HEK293T (cell line): ENCODE measurements around the gene PGBD1.

ENCODE experiments used
- CTCF ChIA-PET: fragments of 350-600 bp; formaldehyde crosslinking; extraction: SDS; loops from one replicate; lab custom pipeline; 2021; ENCODE audit warnings: antibody characterized with exemption, inconsistent platforms; lab: Yijun Ruan, JAX
- POLR2A ChIA-PET: fragments of 350-600 bp; formaldehyde crosslinking; extraction: SDS; loops from one replicate; lab custom pipeline; 2020; ENCODE audit warnings: antibody characterized with exemption, inconsistent platforms; lab: Yijun Ruan, JAX
- DNase-seq: peaks from one replicate; pipeline ENCODE4 v3.0.0; 2012; ENCODE audit warnings: mixed read lengths; ENCODE audit errors: extremely low spot score
- ARNT ChIP-seq: fragments of 450-650 bp; IDR thresholded peaks from 2 replicates; pipeline ENCODE4 v1.6.1; 2017; ENCODE audit warnings: mild to moderate bottlenecking
- BHLHE40 ChIP-seq: fragments of 450-650 bp; IDR thresholded peaks from 2 replicates; pipeline ENCODE4 v1.6.1; 2016; ENCODE audit warnings: mild to moderate bottlenecking, moderate library complexity, borderline replicate concordance
- CTBP1 ChIP-seq: fragments of 450-650 bp; IDR thresholded peaks from 2 replicates; pipeline ENCODE4 v1.6.1; 2016; ENCODE audit warnings: borderline replicate concordance
- ELF4 ChIP-seq: fragments of 450-650 bp; IDR thresholded peaks from 2 replicates; pipeline ENCODE4 v1.6.1; 2017; ENCODE audit warnings: antibody characterized with exemption
- FOXA1 ChIP-seq: fragments of 450-650 bp; IDR thresholded peaks from 2 replicates; pipeline ENCODE4 v1.6.1; 2016; ENCODE audit warnings: mild to moderate bottlenecking
- FOXK2 ChIP-seq: fragments of 450-650 bp; IDR thresholded peaks from 2 replicates; pipeline ENCODE4 v1.6.1; 2016; ENCODE audit warnings: mild to moderate bottlenecking
- FOXM1 ChIP-seq: fragments of 450-650 bp; IDR thresholded peaks from 2 replicates; pipeline ENCODE4 v1.6.1; 2017; ENCODE audit warnings: mild to moderate bottlenecking, borderline replicate concordance
- HDGF ChIP-seq: fragments of 450-650 bp; IDR thresholded peaks from 2 replicates; pipeline ENCODE4 v1.6.1; 2017; ENCODE audit warnings: antibody characterized with exemption, borderline replicate concordance
- L3MBTL2 ChIP-seq: fragments of 450-650 bp; conservative IDR thresholded peaks from 2 replicates; pipeline ENCODE4 v1.6.1; 2016; ENCODE audit warnings: mild to moderate bottlenecking
- LEF1 ChIP-seq: fragments of 450-650 bp; IDR thresholded peaks from 2 replicates; pipeline ENCODE4 v1.6.1; 2017; ENCODE audit warnings: mild to moderate bottlenecking, borderline replicate concordance
- NFRKB ChIP-seq: fragments of 450-650 bp; IDR thresholded peaks from 2 replicates; pipeline ENCODE4 v1.6.1; 2016; ENCODE audit warnings: mild to moderate bottlenecking, moderate library complexity
- PKNOX1 ChIP-seq: fragments of 450-650 bp; IDR thresholded peaks from 2 replicates; pipeline ENCODE4 v1.6.1; 2016
- SP1 ChIP-seq: fragments of 450-650 bp; IDR thresholded peaks from 2 replicates; pipeline ENCODE4 v1.6.1; 2017
- SUZ12 ChIP-seq: fragments of 450-650 bp; IDR thresholded peaks from 2 replicates; pipeline ENCODE4 v1.6.1; 2016; ENCODE audit warnings: mild to moderate bottlenecking
- TARDBP ChIP-seq: fragments of 450-650 bp; IDR thresholded peaks from 2 replicates; pipeline ENCODE4 v1.6.1; 2016
- ZNF384 ChIP-seq: fragments of 450-650 bp; IDR thresholded peaks from 2 replicates; pipeline ENCODE4 v1.6.1; 2016

Gene PGBD1

GRCh38 chr6:28248916-28249315, 32.5 kb upstream of the PGBD1 start:
- ChIA-PET POLR2A (interaction anchor here (1.2 to 6.3 kb wide), 3 partner anchors 18 to 112 kb away, joined by 3 to 100 read pairs (median 3); partner anchors contain the start of gene ZSCAN26), CTCF (no interaction called here)
- TF ChIP-seq L3MBTL2 (no peak), FOXA1 (no peak), TARDBP (no peak), ELF4 (no peak), LEF1 (no peak), CTBP1 (no peak), HDGF (no peak), NFRKB (no peak), FOXK2 (no peak), PKNOX1 (no peak), ARNT (no peak), FOXM1 (no peak), ZNF384 (no peak), SUZ12 (no peak), SP1 (no peak), BHLHE40 (no peak)
- no peak for DNase-seq

- ChIA-PET POLR2A (interaction anchor here (1.0 to 6.3 kb wide), 2 partner anchors 16 to 113 kb away, joined by 3 to 100 read pairs; partner anchors contain the start of gene ZSCAN26), CTCF (no interaction called here)
Observed at GRCh38 chr6:28250747-28251146, 30.6 kb upstream of the PGBD1 start.

DNA sequence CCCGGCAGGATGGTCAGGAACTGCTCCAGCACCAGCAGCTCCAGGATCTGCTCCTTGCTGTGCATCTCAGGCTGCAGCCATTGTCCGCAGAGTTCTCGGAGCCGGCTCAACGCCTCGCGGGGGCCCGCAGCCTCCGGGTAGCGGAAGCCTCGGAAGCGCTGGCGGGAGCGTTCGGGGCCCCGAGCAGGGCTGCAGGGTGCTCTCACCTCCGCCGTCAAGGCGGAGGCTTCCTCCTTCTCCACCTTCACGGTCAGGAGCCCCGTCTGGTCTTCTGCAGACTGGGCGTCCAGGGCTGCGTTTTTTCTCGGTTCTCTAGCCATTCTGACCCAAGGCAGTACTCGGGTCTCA, 29.7 kb upstream of the PGBD1 start:
- DNase-seq: peak; percentile 35

More at GRCh38 chr6:28250747-28251146, 30.6 kb upstream of the PGBD1 start:
- no peak for DNase-seq
- TF ChIP-seq BHLHE40 (no peak), FOXA1 (no peak), LEF1 (no peak), ARNT (no peak), ELF4 (no peak), CTBP1 (no peak), ZNF384 (no peak), FOXK2 (no peak), HDGF (no peak), SUZ12 (no peak), NFRKB (no peak), PKNOX1 (no peak), TARDBP (no peak), FOXM1 (no peak), L3MBTL2 (no peak), SP1 (no peak)

GRCh38 chr6:28252009-28252975, 29.1 kb upstream of the PGBD1 start, which contains the start of gene ZKSCAN4:
TSS of gene ZKSCAN4 (minus strand) at chr6:28252269. CDS start at chr6:28251980, 289 bp downstream.
- CTCF ChIA-PET: no interaction called here
- TF ChIP-seq ZNF384 (no peak), SUZ12 (no peak), ELF4 (peak; percentile 78), L3MBTL2 (0 out of 2 replicates have a peak, but pooled peaks have one; percentile 10), CTBP1 (peak; percentile 71), FOXK2 (no peak), LEF1 (no peak), PKNOX1 (peak; percentile 50), NFRKB (peak; percentile 84), SP1 (no peak), FOXM1 (peak; percentile 74; the same call in 1 of the 2 replicates), ARNT (peak; percentile 81), FOXA1 (no peak)
- peak; percentile 88 for DNase-seq
- POLR2A ChIA-PET: interaction anchor here (0.6 to 6.3 kb wide), 24 partner anchors 8 to 359 kb away, joined by 3 to 100 read pairs (median 4); partner anchors contain the start of genes PGBD1, ZKSCAN3, ZKSCAN8 and ZSCAN26

More for the DNA sequence above, 29.7 kb upstream of the PGBD1 start:
- POLR2A ChIA-PET: interaction anchor here (1.0 to 6.3 kb wide), 16 partner anchors 9 to 359 kb away, joined by 3 to 100 read pairs (median 8); partner anchors contain the start of genes PGBD1, ZKSCAN3, ZKSCAN8 and ZSCAN26
- CTCF ChIA-PET: no interaction called here
- TF ChIP-seq NFRKB (no peak), ARNT (no peak)

DNA sequence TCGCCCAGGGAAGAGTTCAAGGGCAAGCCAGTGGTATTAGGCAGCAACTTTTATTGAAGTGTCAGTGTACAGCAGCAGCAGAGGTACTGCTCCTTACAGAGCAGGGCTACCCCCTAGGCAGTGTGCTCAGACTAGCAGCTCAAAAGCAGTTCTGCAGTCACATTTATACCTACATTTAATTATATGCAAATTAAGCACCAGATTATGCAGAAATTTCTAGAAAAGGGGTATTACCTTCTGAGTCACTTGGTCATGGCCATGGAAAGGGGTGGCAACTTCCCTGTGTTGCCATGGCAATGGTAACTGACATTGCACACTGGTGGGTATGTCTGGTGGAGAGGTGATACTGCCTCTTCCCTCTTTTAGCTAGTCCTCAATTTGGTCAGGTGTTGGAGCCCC, 27.3 kb upstream of the PGBD1 start:
- TF ChIP-seq LEF1 (no peak), CTBP1 (no peak), FOXK2 (no peak), HDGF (no peak), SP1 (no peak), TARDBP (no peak), ELF4 (no peak), L3MBTL2 (no peak), FOXA1 (no peak), ARNT (no peak), ZNF384 (no peak), BHLHE40 (no peak), NFRKB (no peak), SUZ12 (no peak), FOXM1 (no peak), PKNOX1 (no peak)
- CTCF ChIA-PET: no interaction called here
- DNase-seq: no peak
- POLR2A ChIA-PET: interaction anchor here (1.1 to 6.3 kb wide), 4 partner anchors 12 to 117 kb away, joined by 3 to 100 read pairs (median 12); partner anchors contain the start of genes ZKSCAN8 and ZSCAN26
